ENCODE results near the gene TASP1.

DNA sequence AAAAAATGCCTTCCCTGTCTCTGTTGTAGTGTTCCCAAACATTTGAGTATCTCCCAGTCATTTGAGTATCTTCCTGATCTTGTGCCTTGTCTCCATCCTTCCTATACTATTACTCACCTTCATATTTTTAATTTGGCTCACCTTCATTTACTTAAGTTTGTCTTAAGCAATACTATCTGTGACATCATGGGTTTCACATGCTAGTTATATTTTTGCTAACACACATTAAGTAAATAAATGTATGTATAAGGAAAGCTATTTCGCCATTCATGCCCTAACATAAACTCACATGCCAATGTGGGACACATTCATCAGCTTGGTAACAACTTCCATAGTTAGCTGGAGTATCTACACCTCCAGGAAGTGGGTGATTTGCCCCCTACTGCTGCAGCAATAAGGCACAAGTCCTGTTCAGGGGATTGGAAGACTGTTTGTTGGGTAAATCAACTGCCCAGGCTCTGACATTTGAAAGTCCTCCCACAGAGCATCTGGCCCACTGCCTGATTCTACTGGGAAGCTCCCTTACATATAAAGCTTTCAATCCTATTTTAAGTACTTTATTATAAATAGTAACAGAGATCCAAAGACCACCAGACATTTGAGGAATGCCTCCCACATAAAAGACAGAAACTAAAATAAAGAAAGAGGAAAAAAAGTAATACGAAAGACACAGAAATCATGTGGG lies 285.3 kb downstream of the TASP1 start:
- TF ChIP-seq, protein P1, sequence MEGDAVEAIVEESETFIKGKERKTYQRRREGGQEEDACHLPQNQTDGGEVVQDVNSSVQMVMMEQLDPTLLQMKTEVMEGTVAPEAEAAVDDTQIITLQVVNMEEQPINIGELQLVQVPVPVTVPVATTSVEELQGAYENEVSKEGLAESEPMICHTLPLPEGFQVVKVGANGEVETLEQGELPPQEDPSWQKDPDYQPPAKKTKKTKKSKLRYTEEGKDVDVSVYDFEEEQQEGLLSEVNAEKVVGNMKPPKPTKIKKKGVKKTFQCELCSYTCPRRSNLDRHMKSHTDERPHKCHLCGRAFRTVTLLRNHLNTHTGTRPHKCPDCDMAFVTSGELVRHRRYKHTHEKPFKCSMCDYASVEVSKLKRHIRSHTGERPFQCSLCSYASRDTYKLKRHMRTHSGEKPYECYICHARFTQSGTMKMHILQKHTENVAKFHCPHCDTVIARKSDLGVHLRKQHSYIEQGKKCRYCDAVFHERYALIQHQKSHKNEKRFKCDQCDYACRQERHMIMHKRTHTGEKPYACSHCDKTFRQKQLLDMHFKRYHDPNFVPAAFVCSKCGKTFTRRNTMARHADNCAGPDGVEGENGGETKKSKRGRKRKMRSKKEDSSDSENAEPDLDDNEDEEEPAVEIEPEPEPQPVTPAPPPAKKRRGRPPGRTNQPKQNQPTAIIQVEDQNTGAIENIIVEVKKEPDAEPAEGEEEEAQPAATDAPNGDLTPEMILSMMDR (IDR thresholded peaks at IDR 0.05 in 4 of 5, conservative IDR thresholded peaks at IDR 0.05 in 1 of 5), result no peak
- no peak for TF ChIP-seq POLR2A (IDR thresholded peaks at IDR 0.05)

Data from gastrocnemius medialis (tissue), 4 donors.